Mesenchymal stem cell (in vitro differentiated cells and primary cell): ENCODE results near the gene ENPP3.
A peak's percentile ranks its signal among the peaks of the same experiment; 100 is the strongest.

ENCODE experiments used
- DNase-seq: peaks from one replicate; pipeline ENCODE4 v3.0.0-alpha.2; 2013
- H2AFZ ChIP-seq: one replicate; pipeline ENCODE4 v1.6.1; 2013; ENCODE audit warnings: low read depth, mild to moderate bottlenecking, control low read depth, inconsistent platforms, low read length, moderate library complexity
- H2AK5ac ChIP-seq: 2 replicates; pipeline ENCODE4 v1.6.1; 2013; ENCODE audit warnings: low read length, moderate library complexity, mild to moderate bottlenecking, inconsistent platforms; ENCODE audit not compliant: severe bottlenecking
- H2BK120ac ChIP-seq: one replicate; pipeline ENCODE4 v1.6.1; 2013; ENCODE audit warnings: low read depth, mild to moderate bottlenecking, inconsistent platforms, low read length, moderate library complexity
- H2BK12ac ChIP-seq, 2 experiments: one replicate each; pipeline ENCODE4 v1.6.1; 2013; ENCODE audit warnings: inconsistent platforms in 2 of 2, low read length in 2 of 2, mild to moderate bottlenecking in 2 of 2, moderate library complexity in 2 of 2, control low read depth in 1 of 2
- H2BK15ac ChIP-seq: one replicate; pipeline ENCODE4 v1.6.1; 2013; ENCODE audit warnings: mild to moderate bottlenecking, low read depth, inconsistent platforms; ENCODE audit not compliant: poor library complexity, severe bottlenecking
- H2BK5ac ChIP-seq: 2 replicates; pipeline ENCODE4 v1.6.1; 2013; ENCODE audit warnings: low read depth, mild to moderate bottlenecking, low read length, control low read depth, inconsistent platforms; ENCODE audit not compliant: poor library complexity, severe bottlenecking
- H3K14ac ChIP-seq, 2 experiments: one replicate each; pipeline ENCODE4 v1.6.1; 2013; ENCODE audit warnings: inconsistent platforms in 2 of 2, low read length in 2 of 2, control low read depth in 1 of 2, mild to moderate bottlenecking in 1 of 2, moderate library complexity in 1 of 2
- H3K18ac ChIP-seq, 2 experiments: one replicate each; pipeline ENCODE4 v1.6.1; 2013; ENCODE audit warnings: inconsistent platforms in 2 of 2, low read length in 2 of 2, control low read depth in 1 of 2, low read depth in 1 of 2, mild to moderate bottlenecking in 1 of 2
- H3K23ac ChIP-seq, 2 experiments: one replicate each; pipeline ENCODE4 v1.6.1; 2013; ENCODE audit warnings: inconsistent platforms in 2 of 2, low read length in 2 of 2, mild to moderate bottlenecking in 2 of 2, moderate library complexity in 2 of 2, control low read depth in 1 of 2
- H3K27ac ChIP-seq: 2 replicates; pipeline ENCODE4 v1.5.1; 2013; ENCODE audit warnings: mild to moderate bottlenecking, moderate library complexity, low read length, control low read depth, inconsistent platforms; ENCODE audit not compliant: poor library complexity, severe bottlenecking
- H3K27me3 ChIP-seq, 2 experiments: 2 replicates each; pipeline versions ENCODE4 v1.6.1 to v1.7.0; 2013; ENCODE audit warnings: low read length in 2 of 2, mild to moderate bottlenecking in 2 of 2, moderate library complexity in 2 of 2, control low read depth in 1 of 2, inconsistent platforms in 1 of 2; ENCODE audit not compliant: control insufficient read depth in 1 of 2, insufficient read depth in 1 of 2
- H3K36me3 ChIP-seq, 2 experiments: 2 replicates each; pipeline versions ENCODE4 v1.6.1 to v1.7.0; 2013; ENCODE audit warnings: low read length in 2 of 2, control low read depth in 1 of 2, inconsistent platforms in 1 of 2, low read depth in 1 of 2, mild to moderate bottlenecking in 1 of 2; ENCODE audit not compliant: insufficient read depth in 2 of 2, control insufficient read depth in 1 of 2
- H3K4ac ChIP-seq, 2 experiments: one replicate each; pipeline ENCODE4 v1.6.1; 2013; ENCODE audit warnings: inconsistent platforms in 2 of 2, low read length in 2 of 2, mild to moderate bottlenecking in 2 of 2, moderate library complexity in 2 of 2, control low read depth in 1 of 2, low read depth in 1 of 2
- H3K4me1 ChIP-seq: 2 replicates; pipeline ENCODE4 v1.6.1; 2013; ENCODE audit warnings: low read depth, low read length, control low read depth; ENCODE audit not compliant: control insufficient read depth, insufficient read depth
- H3K4me2 ChIP-seq: 2 replicates; pipeline ENCODE4 v1.6.1; 2013; ENCODE audit warnings: low read length, mild to moderate bottlenecking, inconsistent platforms; ENCODE audit not compliant: poor library complexity, severe bottlenecking
- H3K4me3 ChIP-seq, 2 experiments: 2 replicates each; pipeline versions ENCODE4 v1.5.1 to v1.7.0; 2013; ENCODE audit warnings: low read length in 2 of 2, mild to moderate bottlenecking in 2 of 2, control low read depth in 1 of 2, low read depth in 1 of 2; ENCODE audit not compliant: insufficient read depth in 1 of 2
- H3K79me1 ChIP-seq: replicated peaks from 2 replicates; pipeline ENCODE4 v1.6.1; 2013; ENCODE audit warnings: mild to moderate bottlenecking, control low read depth, low read length, inconsistent platforms; ENCODE audit not compliant: poor library complexity, severe bottlenecking
- H3K9ac ChIP-seq: 2 replicates; pipeline ENCODE4 v1.7.0; 2013; ENCODE audit warnings: mild to moderate bottlenecking, low read length, moderate library complexity
- H3K9me3 ChIP-seq: 2 replicates; pipeline ENCODE4 v1.7.0; 2013; ENCODE audit warnings: mild to moderate bottlenecking, low read length; ENCODE audit not compliant: control insufficient read depth
- H4K8ac ChIP-seq: one replicate; pipeline ENCODE4 v1.6.1; 2013; ENCODE audit warnings: inconsistent platforms, mild to moderate bottlenecking, low read length, moderate library complexity
- H4K91ac ChIP-seq: one replicate; pipeline ENCODE4 v1.6.1; 2013; ENCODE audit warnings: mild to moderate bottlenecking, low read length, inconsistent platforms
- WGBS: methylation state at CpG from one replicate; pipeline ENCODE4 v1.1.7; 2013; ENCODE audit warnings: mixed read lengths; 5-methylcytosine and 5-hydroxymethylcytosine counted together

ENPP3 gene

DNA sequence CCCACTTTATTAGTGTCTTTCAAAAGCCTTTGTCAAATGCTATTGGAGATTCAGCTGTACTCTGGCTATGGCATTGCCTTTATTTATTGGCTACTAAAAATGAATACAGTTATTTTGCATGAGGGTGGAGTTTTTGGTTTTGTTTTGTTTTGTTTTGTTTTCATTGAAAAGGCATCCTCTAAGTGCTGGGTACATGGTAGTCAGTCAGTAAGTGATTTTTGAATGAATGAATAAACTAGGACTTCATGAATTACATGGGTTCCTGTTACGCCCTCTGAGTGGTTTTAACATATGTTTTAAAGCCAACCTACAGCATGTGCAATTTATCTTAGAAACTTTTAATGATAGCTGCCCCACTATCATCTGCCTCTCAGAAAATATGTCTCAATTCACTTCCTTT lies 131.9 kb downstream of the ENPP3 start:
- no peak overlapping the region for H4K8ac ChIP-seq
- no peak overlapping the region for H2BK120ac ChIP-seq
- WGBS = 100% methylated on average over 1 of the region's 1 CpG
- no peak overlapping the region for H3K27ac ChIP-seq
- no peak overlapping the region for H2BK12ac ChIP-seq
- H3K27me3 ChIP-seq = no peaks in the 10 kb centered on the region
- H2BK15ac ChIP-seq = no peak overlapping the region
- H3K36me3 ChIP-seq = no peaks in the 10 kb centered on the region
- H3K18ac ChIP-seq = no peak overlapping the region
- no peak overlapping the region for H3K9ac ChIP-seq
- H2AFZ ChIP-seq = no peak overlapping the region
- DNase-seq = no peak
- H3K14ac ChIP-seq = no peak overlapping the region
- H2AK5ac ChIP-seq = no peak overlapping the region
- H3K23ac ChIP-seq = no peak overlapping the region
- H3K79me1 ChIP-seq = no peaks in the 10 kb centered on the region
- H2BK5ac ChIP-seq = no peak overlapping the region
- H3K9me3 ChIP-seq = no peaks in the 10 kb centered on the region
- no peaks in the 10 kb centered on the region for H3K4me1 ChIP-seq
- H3K4me3 ChIP-seq = no peak overlapping the region
- H3K4ac ChIP-seq = no peak overlapping the region
- H3K4me2 ChIP-seq = no peak overlapping the region
- H4K91ac ChIP-seq = no peak overlapping the region

DNA sequence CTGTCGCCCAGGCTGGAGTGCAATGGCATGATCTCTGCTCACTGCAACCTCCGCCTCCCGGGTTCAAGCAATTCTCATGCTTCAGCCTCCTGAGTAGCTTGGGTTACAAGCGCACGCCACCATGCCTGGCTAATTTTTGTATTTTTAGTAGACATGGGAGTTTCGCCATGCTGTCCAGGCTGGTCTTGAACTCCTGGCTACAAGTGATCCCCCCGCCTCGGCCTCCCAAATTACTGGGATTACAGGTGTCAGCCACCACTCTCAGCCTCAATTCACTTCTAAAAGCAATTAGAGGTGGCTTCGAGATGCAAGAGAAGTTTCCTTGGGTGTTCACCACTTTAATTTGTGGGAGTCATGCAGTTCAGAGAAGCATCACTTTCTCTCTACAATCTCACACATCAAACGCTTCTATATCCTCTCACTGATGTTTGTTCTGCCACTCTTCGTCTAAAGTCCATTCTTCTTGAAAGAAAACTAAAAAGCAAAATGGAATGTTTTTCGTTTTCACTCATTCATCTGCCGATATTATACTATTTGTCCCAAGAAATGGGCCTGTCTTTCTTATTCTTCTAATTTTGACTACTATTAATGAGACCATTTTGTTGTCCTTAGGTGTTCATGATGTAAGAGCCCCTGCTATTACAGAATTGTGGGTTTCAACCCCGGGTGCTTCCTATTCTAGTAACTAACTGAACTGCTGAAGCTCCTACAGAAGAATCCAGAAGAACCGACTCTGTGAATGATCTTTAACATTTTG lies 132.5 kb downstream of the ENPP3 start:
- H3K23ac ChIP-seq = no peak overlapping the region
- no peak for DNase-seq
- no peak overlapping the region for H2BK120ac ChIP-seq
- no peak overlapping the region for H2AFZ ChIP-seq
- H2BK12ac ChIP-seq = no peak overlapping the region
- H3K18ac ChIP-seq = no peak overlapping the region
- no peak overlapping the region for H2AK5ac ChIP-seq
- H3K4ac ChIP-seq = no peak overlapping the region
- no peak overlapping the region for H3K4me3 ChIP-seq
- no peaks in the 10 kb centered on the region for H3K4me1 ChIP-seq
- no peak overlapping the region for H4K8ac ChIP-seq
- H2BK15ac ChIP-seq = no peak overlapping the region
- H3K9me3 ChIP-seq = no peaks in the 10 kb centered on the region
- H3K4me2 ChIP-seq = no peak overlapping the region
- no peak overlapping the region for H4K91ac ChIP-seq
- H3K79me1 ChIP-seq = no peaks in the 10 kb centered on the region
- H3K14ac ChIP-seq = no peak overlapping the region
- H3K27me3 ChIP-seq = no peaks in the 10 kb centered on the region
- H3K9ac ChIP-seq = no peak overlapping the region
- WGBS = 92% methylated on average over 13 of the region's 15 CpGs
- H3K27ac ChIP-seq = no peak overlapping the region
- no peak overlapping the region for H2BK5ac ChIP-seq
- H3K36me3 ChIP-seq = no peaks in the 10 kb centered on the region

DNA sequence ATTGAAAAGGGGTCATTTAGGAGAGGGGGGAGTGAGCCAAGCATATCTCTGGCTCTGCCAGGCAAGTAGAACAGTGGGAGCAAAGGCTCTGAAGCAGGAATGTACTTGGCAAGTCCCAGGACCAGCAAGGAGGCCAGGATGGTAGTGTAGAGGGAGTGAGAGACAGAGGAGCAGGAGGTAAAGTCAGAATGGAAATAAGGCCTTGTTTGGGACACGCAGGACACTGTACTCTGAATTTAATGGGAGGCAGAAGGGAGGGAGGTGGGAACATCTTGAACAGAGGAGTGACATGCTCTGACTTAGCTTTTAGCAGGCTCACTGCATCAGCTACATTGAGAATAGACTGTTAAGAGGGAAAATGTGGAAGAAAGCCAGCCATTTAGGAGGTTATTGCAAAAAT lies 133.7 kb downstream of the ENPP3 start:
- no peak overlapping the region for H4K8ac ChIP-seq
- no peak for DNase-seq
- no peaks in the 10 kb centered on the region for H3K9me3 ChIP-seq
- no peak overlapping the region for H3K18ac ChIP-seq
- H3K27ac ChIP-seq = no peak overlapping the region
- H4K91ac ChIP-seq = no peak overlapping the region
- no peak overlapping the region for H2BK120ac ChIP-seq
- H3K79me1 ChIP-seq = no peaks in the 10 kb centered on the region
- no peak overlapping the region for H3K4me3 ChIP-seq
- no peaks in the 10 kb centered on the region for H3K4me1 ChIP-seq
- no peak overlapping the region for H3K23ac ChIP-seq
- peak overlapping the region; percentile 9 to 21 for H2BK12ac ChIP-seq
- WGBS = 90% methylated on average over 1 of the region's 1 CpG
- no peak overlapping the region for H2BK5ac ChIP-seq
- H3K9ac ChIP-seq = no peak overlapping the region
- no peaks in the 10 kb centered on the region for H3K36me3 ChIP-seq
- H3K4ac ChIP-seq = peak overlapping the region in 1 of 2 experiments; percentile 79
- no peak overlapping the region for H3K14ac ChIP-seq
- no peak overlapping the region for H2AFZ ChIP-seq
- no peak overlapping the region for H3K4me2 ChIP-seq
- no peaks in the 10 kb centered on the region for H3K27me3 ChIP-seq
- no peak overlapping the region for H2BK15ac ChIP-seq
- H2AK5ac ChIP-seq = no peak overlapping the region

DNA sequence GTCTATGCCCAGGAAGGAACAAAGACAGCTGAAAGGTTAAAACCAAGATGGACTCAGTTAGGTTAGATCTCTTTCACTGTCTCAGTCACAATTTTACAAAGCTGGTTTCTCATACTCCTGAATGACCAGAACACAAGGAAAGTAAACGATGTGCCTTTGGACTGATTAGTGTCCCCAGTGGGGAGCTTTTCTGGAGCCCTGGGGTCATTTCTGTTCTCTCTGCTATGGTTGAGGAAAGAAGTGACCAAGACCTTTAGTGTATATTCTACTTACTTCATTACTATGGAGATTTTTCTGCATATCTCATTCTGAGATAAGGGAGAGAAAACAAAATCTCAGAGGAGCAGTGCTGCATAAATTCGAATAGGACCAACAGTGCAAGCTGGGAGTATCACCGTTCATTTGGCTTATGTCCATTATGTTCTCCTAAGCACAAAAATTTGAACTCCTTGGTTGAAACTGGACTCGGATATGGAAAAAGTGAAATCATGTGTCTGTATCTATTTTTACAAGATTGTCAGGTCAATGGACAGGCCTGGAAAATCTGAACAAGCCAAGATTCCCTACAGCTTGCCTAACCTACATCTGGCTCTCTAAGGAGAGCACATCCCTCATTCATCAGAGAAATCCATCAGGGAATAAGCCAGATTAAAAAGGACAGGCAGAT lies 136.3 kb downstream of the ENPP3 start:
- no peak overlapping the region for H2AK5ac ChIP-seq
- no peak overlapping the region for H3K4me3 ChIP-seq
- no peak overlapping the region for H3K4me2 ChIP-seq
- 94% methylated on average over 2 of the region's 4 CpGs for WGBS
- no peak overlapping the region for H4K91ac ChIP-seq
- no peak overlapping the region for H3K9ac ChIP-seq
- H3K36me3 ChIP-seq = no peaks in the 10 kb centered on the region
- H2BK15ac ChIP-seq = no peak overlapping the region
- no peak overlapping the region for H2BK120ac ChIP-seq
- no peaks in the 10 kb centered on the region for H3K79me1 ChIP-seq
- no peak overlapping the region for H4K8ac ChIP-seq
- H3K23ac ChIP-seq = no peak overlapping the region
- peak overlapping the region in 1 of 2 experiments; percentile 20 for H3K18ac ChIP-seq
- H3K4me1 ChIP-seq = no peaks in the 10 kb centered on the region
- no peak overlapping the region for H3K14ac ChIP-seq
- no peak overlapping the region for H3K4ac ChIP-seq
- no peak overlapping the region for H2BK5ac ChIP-seq
- no peak overlapping the region for H2BK12ac ChIP-seq
- no peak overlapping the region for H2AFZ ChIP-seq
- DNase-seq = no peak
- H3K27me3 ChIP-seq = no peaks in the 10 kb centered on the region
- no peaks in the 10 kb centered on the region for H3K9me3 ChIP-seq
- H3K27ac ChIP-seq = no peak overlapping the region
